ENCODE measurements around the gene GPRIN2.

GPRIN2 gene

GRCh38 chr10:46555713-46556514 is 544 bp downstream of the GPRIN2 start:
- no peaks in the 10 kb centered on the region for H3K27me3 Mint-ChIP-seq
- no peaks in the 10 kb centered on the region for H3K9me3 Mint-ChIP-seq
- H3K4me3 Mint-ChIP-seq, result peak overlapping the region; percentile 58 to 61
- no peak overlapping the region for H3K27ac Mint-ChIP-seq
- ATAC-seq (peak; percentile 15), DNase-seq (peak; percentile 8 to 16)
- peaks cover 12% of the 10 kb centered on the region for H3K4me1 Mint-ChIP-seq

GRCh38 chr10:46555366-46555712 is 1.1 kb downstream of the GPRIN2 start:
- H3K27me3 Mint-ChIP-seq, result no peaks in the 10 kb centered on the region

GRCh38 chr10:46554166-46554781 is 2.2 kb downstream of the GPRIN2 start:
- H3K4me1 Mint-ChIP-seq, result peaks cover 12% of the 10 kb centered on the region
- no peak overlapping the region for H3K27ac Mint-ChIP-seq
- H3K9me3 Mint-ChIP-seq, result no peaks in the 10 kb centered on the region
- DNase-seq (peak in 1 of 2 donors; percentile 7), ATAC-seq (no peak)
- H3K4me3 Mint-ChIP-seq, result no peak overlapping the region
- H3K27me3 Mint-ChIP-seq, result no peaks in the 10 kb centered on the region

More at GRCh38 chr10:46555366-46555712, 1.1 kb downstream of the GPRIN2 start:
- H3K27ac Mint-ChIP-seq, result no peak overlapping the region
- peaks cover 12% of the 10 kb centered on the region for H3K4me1 Mint-ChIP-seq
- no peak for ATAC-seq
- DNase-seq, result no peak
- H3K4me3 Mint-ChIP-seq, result no peak overlapping the region
- no peaks in the 10 kb centered on the region for H3K9me3 Mint-ChIP-seq

- no peak overlapping the region for H3K4me3 Mint-ChIP-seq
- H3K4me1 Mint-ChIP-seq, result peaks cover 12% of the 10 kb centered on the region
- DNase-seq, result no peak
- no peaks in the 10 kb centered on the region for H3K27me3 Mint-ChIP-seq
- H3K9me3 Mint-ChIP-seq, result no peaks in the 10 kb centered on the region
- ATAC-seq, result no peak
- no peak overlapping the region for H3K27ac Mint-ChIP-seq
Observed at GRCh38 chr10:46553238-46554049, 3.0 kb downstream of the GPRIN2 start.

GRCh38 chr10:46552526-46553237 is 3.8 kb downstream of the GPRIN2 start:
- Mint-ChIP-seq H3K9me3 (no peaks in the 10 kb centered on the region), H3K27ac (no peak overlapping the region), H3K4me1 (peaks cover 10% of the 10 kb centered on the region), H3K27me3 (no peaks in the 10 kb centered on the region), H3K4me3 (no peak overlapping the region)
- no peak for ATAC-seq
- no peak for DNase-seq

- Mint-ChIP-seq H3K4me3 (no peak overlapping the region), H3K4me1 (peaks cover 3% of the 10 kb centered on the region), H3K9me3 (no peaks in the 10 kb centered on the region), H3K27ac (no peak overlapping the region), H3K27me3 (no peaks in the 10 kb centered on the region)
- DNase-seq (peak in 1 of 2 donors; percentile 7), ATAC-seq (no peak)
Observed at GRCh38 chr10:46551701-46552525, 4.5 kb downstream of the GPRIN2 start.

- Mint-ChIP-seq H3K27me3 (no peaks in the 10 kb centered on the region), H3K27ac (no peak overlapping the region), H3K4me1 (no peaks in the 10 kb centered on the region), H3K4me3 (no peak overlapping the region), H3K9me3 (no peaks in the 10 kb centered on the region)
- ATAC-seq, result no peak
- no peak for DNase-seq
Observed at GRCh38 chr10:46550795-46551700, 5.4 kb downstream of the GPRIN2 start.

GRCh38 chr10:46550076-46550790 is 6.2 kb downstream of the GPRIN2 start:
- Mint-ChIP-seq H3K4me1 (no peaks in the 10 kb centered on the region), H3K4me3 (no peak overlapping the region), H3K9me3 (no peaks in the 10 kb centered on the region), H3K27ac (no peak overlapping the region), H3K27me3 (no peaks in the 10 kb centered on the region)
- ATAC-seq (no peak), DNase-seq (peak in 1 of 2 donors; percentile 11)

GRCh38 chr10:46549171-46550075 is 7.0 kb downstream of the GPRIN2 start:
- Mint-ChIP-seq H3K9me3 (no peaks in the 10 kb centered on the region), H3K27me3 (peaks cover 5% of the 10 kb centered on the region), H3K4me1 (no peaks in the 10 kb centered on the region), H3K27ac (no peak overlapping the region), H3K4me3 (no peak overlapping the region)
- no peak for ATAC-seq
- peak in 1 of 2 donors; percentile 19 for DNase-seq

GRCh38 chr10:46548498-46549090 is 7.9 kb downstream of the GPRIN2 start:
- no peak overlapping the region for H3K4me3 Mint-ChIP-seq
- peaks cover 13% of the 10 kb centered on the region for H3K27me3 Mint-ChIP-seq
- ATAC-seq (no peak), DNase-seq (peak in 1 of 2 donors; percentile 7)
- no peaks in the 10 kb centered on the region for H3K4me1 Mint-ChIP-seq
- H3K9me3 Mint-ChIP-seq, result no peaks in the 10 kb centered on the region
- no peak overlapping the region for H3K27ac Mint-ChIP-seq

GRCh38 chr10:46547541-46548497 is 8.6 kb downstream of the GPRIN2 start:
- ATAC-seq, result no peak
- H3K27ac Mint-ChIP-seq, result no peak overlapping the region
- H3K4me3 Mint-ChIP-seq, result no peak overlapping the region
- peak in 1 of 2 donors; percentile 14 for DNase-seq
- peaks cover 20% of the 10 kb centered on the region for H3K27me3 Mint-ChIP-seq
- no peaks in the 10 kb centered on the region for H3K4me1 Mint-ChIP-seq
- H3K9me3 Mint-ChIP-seq, result no peaks in the 10 kb centered on the region

All from stimulated activated naive CD8-positive, alpha-beta T cell treated with anti-CD3 and anti-CD28 coated beads, Interleukin-15, amount 100 ng/mL, for 72 hours (primary cell).